Calu3 (cell line): ENCODE data around the gene AK5. TPM values are rescaled to one million over a fixed set of nuclear protein-coding genes. Genes with fewer than 3 reads are reported as not detected.

Source experiments
- BruUV-seq: library from RNA; stranded (reverse); fragments of 400-500 nt; replicated peaks from 2 replicates; lab custom pipeline; 2021; lab: Mats Ljungman, UMichigan
- CTCF ChIA-PET: fragments of 300-600 bp; sonication (Branson Sonifier 250); formaldehyde crosslinking; loops from one replicate; lab custom pipeline; 2022; ENCODE audit warnings: antibody characterized with exemption; lab: Charles Lee
- DNase-seq: peaks from one replicate; pipeline ENCODE4 v3.0.0; 2022
- H3K27ac Mint-ChIP-seq: one replicate; pipeline ENCODE4 v1.8.0; 2022; ENCODE audit warnings: mixed read lengths; ENCODE audit not compliant: unreplicated experiment
- H3K27me3 Mint-ChIP-seq: one replicate; pipeline ENCODE4 v1.8.0; 2022; ENCODE audit warnings: mixed read lengths; ENCODE audit not compliant: unreplicated experiment
- H3K36me3 Mint-ChIP-seq: one replicate; pipeline ENCODE4 v1.8.0; 2022; ENCODE audit warnings: mild to moderate bottlenecking, moderate library complexity, mixed read lengths; ENCODE audit not compliant: insufficient read depth, unreplicated experiment
- H3K4me1 Mint-ChIP-seq: one replicate; pipeline ENCODE4 v1.8.0; 2022; ENCODE audit warnings: mild to moderate bottlenecking, low read depth, mixed read lengths; ENCODE audit not compliant: unreplicated experiment
- H3K4me3 Mint-ChIP-seq: one replicate; pipeline ENCODE4 v1.8.0; 2022; ENCODE audit warnings: mild to moderate bottlenecking, low read depth, moderate library complexity, mixed read lengths; ENCODE audit not compliant: unreplicated experiment
- H3K9me3 Mint-ChIP-seq: one replicate; pipeline ENCODE4 v1.8.0; 2022; ENCODE audit warnings: low read depth, mixed read lengths; ENCODE audit not compliant: unreplicated experiment
- intact Hi-C: fragments of 100-400 bp; cut with micrococcal nuclease; formaldehyde crosslinking; loops from one replicate; pipeline ENCODE4 v1.10.0; 2022; ENCODE audit not compliant: unreplicated experiment
- total RNA-seq: library from RNA; stranded (reverse); gene quantifications from 2 replicates; pipeline ENCODE4 v1.2.3, GENCODE V29; 2022
- TF ChIP-seq, protein P1 (sequence below): fragments of 200-600 bp; IDR thresholded peaks from one replicate; pipeline ENCODE4 v1.8.0; 2022; ENCODE audit warnings: antibody characterized with exemption; ENCODE audit not compliant: unreplicated experiment

AK5 gene
- total RNA-seq, 1 experiment from 2014 or later: not detected

DNA sequence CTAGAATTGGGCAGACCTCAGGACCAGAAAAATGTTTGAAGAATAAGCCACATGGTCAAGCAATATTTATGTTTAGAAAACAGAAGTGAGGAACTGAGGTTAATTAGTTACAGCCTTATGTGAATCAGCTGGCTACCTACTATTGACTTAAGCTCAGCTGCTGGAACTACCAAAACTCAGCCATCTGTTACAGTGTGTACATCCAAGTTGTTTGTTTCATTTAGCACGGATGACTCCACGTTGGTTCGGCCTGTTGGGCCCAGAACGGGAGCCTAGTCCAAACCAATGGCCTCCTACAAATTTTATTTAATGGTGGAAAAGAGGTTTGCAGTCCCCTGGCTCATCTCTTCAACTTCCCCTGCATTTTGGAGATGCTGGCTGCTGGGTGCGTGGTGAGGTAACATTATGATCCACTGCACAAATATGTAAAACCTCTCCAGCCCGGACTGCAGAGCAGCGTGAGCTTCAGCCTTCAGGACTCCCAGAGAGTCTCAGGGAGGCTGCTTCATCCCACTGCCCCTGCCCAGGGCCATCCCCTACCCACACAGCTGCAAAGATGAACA, 257.2 kb downstream of the AK5 start:
- intact Hi-C loops: loop anchor here (10.0 kb wide), 3 partner anchors 144 to 314 kb away; no protein-coding TSS in a partner anchor
- no peaks in the 10 kb centered on the region for H3K27me3 Mint-ChIP-seq
- H3K4me1 Mint-ChIP-seq: peaks cover 28% of the 10 kb centered on the region
- no TSS peak for BruUV-seq
- CTCF ChIA-PET: interaction anchor here (0.6 to 1.5 kb wide), 3 partner anchors 144 to 564 kb away, joined by 3 to 4 read pairs (median 3); no protein-coding TSS in a partner anchor
- H3K9me3 Mint-ChIP-seq: no peaks in the 10 kb centered on the region
- H3K27ac Mint-ChIP-seq: no peak overlapping the region
- H3K4me3 Mint-ChIP-seq: no peak overlapping the region
- TF ChIP-seq, protein P1, sequence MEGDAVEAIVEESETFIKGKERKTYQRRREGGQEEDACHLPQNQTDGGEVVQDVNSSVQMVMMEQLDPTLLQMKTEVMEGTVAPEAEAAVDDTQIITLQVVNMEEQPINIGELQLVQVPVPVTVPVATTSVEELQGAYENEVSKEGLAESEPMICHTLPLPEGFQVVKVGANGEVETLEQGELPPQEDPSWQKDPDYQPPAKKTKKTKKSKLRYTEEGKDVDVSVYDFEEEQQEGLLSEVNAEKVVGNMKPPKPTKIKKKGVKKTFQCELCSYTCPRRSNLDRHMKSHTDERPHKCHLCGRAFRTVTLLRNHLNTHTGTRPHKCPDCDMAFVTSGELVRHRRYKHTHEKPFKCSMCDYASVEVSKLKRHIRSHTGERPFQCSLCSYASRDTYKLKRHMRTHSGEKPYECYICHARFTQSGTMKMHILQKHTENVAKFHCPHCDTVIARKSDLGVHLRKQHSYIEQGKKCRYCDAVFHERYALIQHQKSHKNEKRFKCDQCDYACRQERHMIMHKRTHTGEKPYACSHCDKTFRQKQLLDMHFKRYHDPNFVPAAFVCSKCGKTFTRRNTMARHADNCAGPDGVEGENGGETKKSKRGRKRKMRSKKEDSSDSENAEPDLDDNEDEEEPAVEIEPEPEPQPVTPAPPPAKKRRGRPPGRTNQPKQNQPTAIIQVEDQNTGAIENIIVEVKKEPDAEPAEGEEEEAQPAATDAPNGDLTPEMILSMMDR: no peak
- DNase-seq: peak; percentile 9
- no peaks in the 10 kb centered on the region for H3K36me3 Mint-ChIP-seq

DNA sequence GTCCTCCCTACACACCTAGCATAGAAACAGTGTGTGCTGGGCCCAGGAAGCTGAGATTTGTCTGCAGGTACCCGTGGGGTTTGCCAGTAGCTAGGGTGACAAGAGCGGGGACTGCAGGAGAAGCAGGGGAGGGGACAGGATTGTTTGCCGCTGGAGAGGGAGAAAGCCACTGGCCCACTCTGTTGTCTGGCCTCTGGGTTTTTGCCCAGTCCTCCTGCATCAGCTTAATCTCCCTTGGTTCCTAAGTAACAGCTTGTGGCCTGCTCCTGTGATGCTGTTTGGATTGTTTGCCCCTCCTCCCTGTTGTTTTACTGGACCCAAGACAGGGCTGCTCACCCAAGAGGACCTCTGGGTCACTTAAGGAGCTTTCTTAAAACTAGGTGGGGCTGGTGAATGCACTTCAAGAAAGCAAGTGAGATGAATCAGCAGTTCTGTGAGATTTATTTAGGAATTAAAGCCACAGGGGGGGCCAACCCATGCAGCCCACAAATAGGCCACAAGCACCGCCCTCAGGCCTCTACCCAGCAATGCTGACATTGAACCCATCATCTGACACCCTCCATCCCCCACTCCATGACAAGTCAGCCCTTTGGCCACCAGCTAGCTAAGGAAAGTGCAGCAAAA, 257.8 kb downstream of the AK5 start:
- intact Hi-C loops: loop anchor here (10.0 kb wide), 3 partner anchors 145 to 315 kb away; no protein-coding TSS in a partner anchor
- no peak for DNase-seq
- Mint-ChIP-seq H3K9me3 (no peaks in the 10 kb centered on the region), H3K4me1 (peaks cover 26% of the 10 kb centered on the region), H3K4me3 (no peak overlapping the region), H3K27ac (no peak overlapping the region), H3K27me3 (no peaks in the 10 kb centered on the region), H3K36me3 (no peaks in the 10 kb centered on the region)
- no TSS peak for BruUV-seq
- TF ChIP-seq, protein P1: no peak
- CTCF ChIA-PET: interaction anchor here (0.6 to 1.5 kb wide), 2 partner anchors 145 to 254 kb away, joined by 3 read pairs; no protein-coding TSS in a partner anchor

DNA sequence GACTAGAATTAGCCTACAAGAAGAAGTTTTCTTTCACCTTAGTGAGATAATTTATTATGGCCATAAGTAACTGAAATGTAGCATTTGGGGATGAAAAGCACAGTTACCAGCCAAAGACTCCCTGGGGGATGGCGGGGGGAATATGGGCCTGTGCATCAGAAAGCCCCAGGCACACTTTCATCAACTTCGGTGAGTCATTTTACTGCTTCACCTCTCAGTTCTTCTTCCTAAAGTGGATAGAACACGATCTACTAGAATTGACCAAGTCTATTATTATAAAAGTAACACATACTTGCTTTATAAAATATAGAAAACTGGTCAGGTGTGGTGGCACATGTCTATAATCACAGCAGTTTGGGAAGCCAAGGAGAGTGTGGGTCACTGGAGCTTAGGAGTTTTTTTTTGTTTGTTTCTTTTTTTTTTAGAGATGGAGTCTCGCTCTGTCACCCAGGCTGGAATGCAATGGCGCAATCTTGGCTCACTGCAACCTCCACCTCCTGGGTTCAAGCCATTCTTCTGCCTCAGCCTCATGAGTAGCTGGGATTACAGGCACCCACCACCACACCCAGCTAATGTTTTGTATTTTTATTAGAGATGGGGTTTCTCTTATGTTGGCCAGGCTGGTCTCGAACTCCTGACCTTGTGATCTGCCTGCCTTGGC, 258.8 kb downstream of the AK5 start:
- H3K4me1 Mint-ChIP-seq: peaks cover 26% of the 10 kb centered on the region
- no peak for DNase-seq
- H3K4me3 Mint-ChIP-seq: no peak overlapping the region
- CTCF ChIA-PET: no interaction called here
- BruUV-seq: no TSS peak
- H3K27ac Mint-ChIP-seq: no peak overlapping the region
- no peaks in the 10 kb centered on the region for H3K27me3 Mint-ChIP-seq
- no peaks in the 10 kb centered on the region for H3K9me3 Mint-ChIP-seq
- intact Hi-C loops: no loop called here
- TF ChIP-seq, protein P1: no peak
- no peaks in the 10 kb centered on the region for H3K36me3 Mint-ChIP-seq

GRCh38 chr1:77541162-77541545, 259.3 kb downstream of the AK5 start:
- BruUV-seq: no TSS peak
- CTCF ChIA-PET: no interaction called here
- no peaks in the 10 kb centered on the region for H3K36me3 Mint-ChIP-seq
- H3K4me1 Mint-ChIP-seq: peaks cover 26% of the 10 kb centered on the region
- H3K27ac Mint-ChIP-seq: no peak overlapping the region
- TF ChIP-seq, protein P1: no peak
- intact Hi-C loops: no loop called here
- DNase-seq: no peak
- H3K4me3 Mint-ChIP-seq: no peak overlapping the region
- no peaks in the 10 kb centered on the region for H3K9me3 Mint-ChIP-seq
- no peaks in the 10 kb centered on the region for H3K27me3 Mint-ChIP-seq
